IMR-90 (cell line): ENCODE measurements around the gene TTF2. TPM values are rescaled to one million over a fixed set of nuclear protein-coding genes. Genes with fewer than 3 reads are reported as not detected.
A peak's percentile ranks its signal among the peaks of the same experiment; 100 is the strongest.

Source experiments
- ATAC-seq: fragments of 200-7000 bp; cut with Tn5 transposase; 2 replicates; pipeline ENCODE4 v1.9.1; 2020; ENCODE audit warnings: low read depth, mild to moderate bottlenecking, moderate library complexity
- BruUV-seq: library from RNA; stranded (reverse); fragments of 400-500 nt; replicated peaks from 2 replicates; lab custom pipeline; 2021; lab: Mats Ljungman, UMichigan
- CTCF ChIA-PET: fragments of 300-600 bp; formaldehyde crosslinking; extraction: SDS; loops from one replicate; lab custom pipeline; 2021; ENCODE audit warnings: antibody characterized with exemption; lab: Yijun Ruan, JAX
- POLR2A ChIA-PET: fragments of 300-600 bp; sonication (Branson Sonifier 250); formaldehyde crosslinking; loops from one replicate; lab custom pipeline; 2022; ENCODE audit warnings: antibody characterized with exemption; ENCODE audit not compliant: unreplicated experiment; lab: Charles Lee
- DNase-seq: peaks from one replicate; pipeline ENCODE4 v3.0.0; 2013
- H2AFZ ChIP-seq: replicated peaks from 2 replicates; pipeline ENCODE3; 2013; ENCODE audit warnings: low read length, mild to moderate bottlenecking; ENCODE audit not compliant: poor library complexity
- H2AK5ac ChIP-seq: 2 replicates; pipeline ENCODE4 v1.6.1; 2013; ENCODE audit warnings: low read depth, low read length, inconsistent platforms
- H2AK9ac ChIP-seq: replicated peaks from 2 replicates; pipeline ENCODE3; 2013; ENCODE audit warnings: mild to moderate bottlenecking, low read depth, low read length, moderate library complexity; ENCODE audit not compliant: poor library complexity
- H2BK120ac ChIP-seq: 2 replicates; pipeline ENCODE4 v1.6.1; 2013; ENCODE audit warnings: low read depth, low read length, inconsistent platforms
- H2BK15ac ChIP-seq: 3 replicates; pipeline ENCODE4 v1.6.1; 2013; ENCODE audit warnings: low read depth, low read length, inconsistent platforms
- H2BK20ac ChIP-seq: 2 replicates; pipeline ENCODE4 v1.6.1; 2013; ENCODE audit warnings: low read depth, mild to moderate bottlenecking, inconsistent platforms, low read length, moderate library complexity
- H2BK5ac ChIP-seq: 2 replicates; pipeline ENCODE4 v1.6.1; 2013; ENCODE audit warnings: mild to moderate bottlenecking, low read depth, low read length, inconsistent platforms; ENCODE audit not compliant: poor library complexity, severe bottlenecking
- H3K14ac ChIP-seq: replicated peaks from 2 replicates; pipeline ENCODE4 v1.6.1; 2013; ENCODE audit warnings: low read depth, low read length, inconsistent platforms
- H3K18ac ChIP-seq: 2 replicates; pipeline ENCODE4 v1.6.1; 2013; ENCODE audit warnings: low read depth, low read length, control low read depth
- H3K23ac ChIP-seq: 2 replicates; pipeline ENCODE4 v1.6.1; 2013; ENCODE audit warnings: low read depth, low read length, inconsistent platforms
- H3K27ac ChIP-seq: 2 replicates; pipeline ENCODE4 v1.5.1; 2013; ENCODE audit warnings: mild to moderate bottlenecking, control low read depth, low read length; ENCODE audit not compliant: insufficient read depth
- H3K27me3 ChIP-seq: 2 replicates; pipeline ENCODE4 v1.6.1; 2013; ENCODE audit warnings: low read length; ENCODE audit not compliant: control insufficient read depth, insufficient read depth
- H3K36me3 ChIP-seq: 2 replicates; pipeline ENCODE4 v1.6.1; 2013; ENCODE audit warnings: low read length, mixed read lengths; ENCODE audit not compliant: control insufficient read depth, insufficient read depth
- H3K4ac ChIP-seq: 2 replicates; pipeline ENCODE4 v1.6.1; 2013; ENCODE audit warnings: low read depth, low read length, inconsistent platforms
- H3K4me1 ChIP-seq: 2 replicates; pipeline ENCODE4 v1.6.1; 2013; ENCODE audit warnings: low read length, mixed read lengths; ENCODE audit not compliant: control insufficient read depth, insufficient read depth
- H3K4me2 ChIP-seq: 2 replicates; pipeline ENCODE4 v1.6.1; 2013; ENCODE audit warnings: low read depth, mild to moderate bottlenecking, control low read depth, low read length, moderate library complexity
- H3K4me3 ChIP-seq: 2 replicates; pipeline ENCODE4 v1.5.1; 2013; ENCODE audit warnings: low read depth, mild to moderate bottlenecking, control low read depth, low read length, moderate library complexity; ENCODE audit not compliant: insufficient read depth
- H3K56ac ChIP-seq: 2 replicates; pipeline ENCODE4 v1.6.1; 2013; ENCODE audit warnings: low read length, inconsistent platforms; ENCODE audit not compliant: insufficient read depth; ENCODE audit errors: extremely low read depth
- H3K79me1 ChIP-seq, 2 experiments: 2 replicates each; pipeline ENCODE4 v1.6.1; 2013; ENCODE audit warnings: low read length in 2 of 2, inconsistent platforms in 1 of 2, low read depth in 1 of 2
- H3K9ac ChIP-seq: 2 replicates; pipeline ENCODE4 v1.6.1; 2013; ENCODE audit warnings: low read depth, low read length, control low read depth
- H3K9me1 ChIP-seq: 2 replicates; pipeline ENCODE4 v1.6.1; 2013; ENCODE audit warnings: low read length, inconsistent platforms; ENCODE audit not compliant: insufficient read depth
- H3K9me3 ChIP-seq: 2 replicates; pipeline ENCODE4 v1.6.1; 2013; ENCODE audit warnings: low read length; ENCODE audit not compliant: control insufficient read depth, insufficient read depth
- H4K20me1 ChIP-seq: 2 replicates; pipeline ENCODE4 v1.6.1; 2013; ENCODE audit warnings: low read length, inconsistent platforms; ENCODE audit not compliant: insufficient read depth
- H4K5ac ChIP-seq: 2 replicates; pipeline ENCODE4 v1.6.1; 2013; ENCODE audit warnings: mild to moderate bottlenecking, low read depth, low read length, control low read depth
- H4K8ac ChIP-seq, 2 experiments: 2 replicates each; pipeline ENCODE4 v1.6.1; 2013; ENCODE audit warnings: low read depth in 2 of 2, low read length in 2 of 2, control low read depth in 1 of 2, inconsistent platforms in 1 of 2
- H4K91ac ChIP-seq: 2 replicates; pipeline ENCODE4 v1.6.1; 2013; ENCODE audit warnings: low read depth, low read length, inconsistent platforms; ENCODE audit not compliant: insufficient read depth
- BHLHE40 ChIP-seq: fragments of 150-350 bp; IDR thresholded peaks from 2 replicates; pipeline ENCODE4 v1.6.1; 2016; ENCODE audit warnings: mild to moderate bottlenecking, low read depth, low read length
- CEBPB ChIP-seq: IDR thresholded peaks from 2 replicates; pipeline ENCODE4 v1.6.1; 2012; ENCODE audit warnings: low read depth, low read length, improper control_type of control experiment
- CHD1 ChIP-seq: IDR thresholded peaks from 2 replicates; pipeline ENCODE4 v1.6.1; 2012; ENCODE audit warnings: low read depth, low read length, improper control_type of control experiment
- ELK1 ChIP-seq: fragments of 150-350 bp; IDR thresholded peaks from 2 replicates; pipeline ENCODE4 v1.6.1; 2016; ENCODE audit warnings: low read depth, mild to moderate bottlenecking, low read length, moderate library complexity, borderline replicate concordance
- FOS ChIP-seq: fragments of 150-350 bp; IDR thresholded peaks from 2 replicates; pipeline ENCODE4 v1.6.1; 2016; ENCODE audit warnings: low read depth, low read length
- MAFK ChIP-seq: IDR thresholded peaks from 2 replicates; pipeline ENCODE4 v1.6.1; 2012; ENCODE audit warnings: low read depth, low read length, improper control_type of control experiment
- MAZ ChIP-seq: IDR thresholded peaks from 2 replicates; pipeline ENCODE4 v1.6.1; 2012; ENCODE audit warnings: low read depth, mild to moderate bottlenecking, low read length, improper control_type of control experiment, moderate library complexity, borderline replicate concordance
- MXI1 ChIP-seq: IDR thresholded peaks from 2 replicates; pipeline ENCODE4 v1.6.1; 2012; ENCODE audit warnings: low read depth, mild to moderate bottlenecking, low read length, moderate library complexity, borderline replicate concordance
- NFE2L2 ChIP-seq: fragments of 150-350 bp; IDR thresholded peaks from 2 replicates; pipeline ENCODE4 v1.6.1; 2016; ENCODE audit warnings: low read depth, mild to moderate bottlenecking, low read length
- POLR2A ChIP-seq: IDR thresholded peaks from 2 replicates; pipeline ENCODE4 v1.6.1; 2012; ENCODE audit warnings: mild to moderate bottlenecking, low read depth, low read length
- RAD21 ChIP-seq: IDR thresholded peaks from 2 replicates; pipeline ENCODE4 v1.6.1; 2012; ENCODE audit warnings: low read length, improper control_type of control experiment
- RCOR1 ChIP-seq: IDR thresholded peaks from 2 replicates; pipeline ENCODE4 v1.6.1; 2012; ENCODE audit warnings: mild to moderate bottlenecking, low read length, improper control_type of control experiment; ENCODE audit not compliant: insufficient replicate concordance
- RFX5 ChIP-seq: IDR thresholded peaks from 2 replicates; pipeline ENCODE4 v1.8.0; 2012; ENCODE audit warnings: low read depth, mild to moderate bottlenecking, low read length, moderate library complexity
- SMC3 ChIP-seq: fragments of 150-350 bp; IDR thresholded peaks from 2 replicates; pipeline ENCODE4 v1.6.1; 2016; ENCODE audit warnings: low read depth, mild to moderate bottlenecking, antibody characterized with exemption, low read length, moderate library complexity
- WGBS, 2 experiments: methylation state at CpG; one replicate each; pipeline versions ENCODE4 v1.1.5 to v1.1.7; 2013; ENCODE audit warnings: missing lambda C conversion rate in 2 of 2; ENCODE audit not compliant: insufficient read length in 1 of 2; ENCODE audit errors: extremely low coverage in 2 of 2; 5-methylcytosine and 5-hydroxymethylcytosine counted together
- dilution Hi-C: fragments of 300-500 bp; cut with HindIII; formaldehyde crosslinking; loops from one replicate; pipeline ENCODE4 v1.14.3; 2018; ENCODE audit warnings: low sequenced_read_pairs; ENCODE audit not compliant: unreplicated experiment
- in situ Hi-C: fragments of 300-500 bp; cut with MboI; formaldehyde crosslinking; loops from 3 replicates; pipeline ENCODE4 v1.14.3; 2019; ENCODE audit warnings: low sequenced_read_pairs, inconsistent platforms, mixed read lengths
- intact Hi-C: fragments of 100-400 bp; cut with micrococcal nuclease; formaldehyde crosslinking; loops from 2 replicates; pipeline ENCODE4 v1.10.0; 2022
- polyA plus RNA-seq, 3 experiments: library from polyadenylated mRNA; depleted of rRNA; stranded (reverse); fragments of >200 nt; gene quantifications; 2 replicates each; pipeline ENCODE4 v1.2.3, GENCODE V29; 2012; ENCODE audit warnings: low replicate concordance in 1 of 3
- total RNA-seq: library from RNA; depleted of rRNA; stranded (reverse); fragments of >200 nt; gene quantifications from 2 replicates; pipeline ENCODE4 v1.2.3, GENCODE V29; 2012
- TF ChIP-seq, protein P1 (sequence below): conservative IDR thresholded peaks from 2 replicates; pipeline ENCODE4 v1.5.1; 2012; ENCODE audit warnings: mild to moderate bottlenecking, low read depth, low read length, improper control_type of control experiment
- TF ChIP-seq, protein P2 (sequence below): fragments of 150-350 bp; IDR thresholded peaks from 2 replicates; pipeline ENCODE4 v1.6.1; 2017; ENCODE audit warnings: mild to moderate bottlenecking, antibody characterized with exemption, low read length, low read depth

TTF2 gene
- total and polyA plus RNA-seq, 2 of the 4 experiments (the other 2 are of a cell fraction) = 11.5 to 14.7 TPM

- in situ Hi-C loops (no loop called here), intact Hi-C loops (loop anchor here (10.0 kb wide), 1 partner anchor 219 kb away; the partner anchor contains the start of gene MAN1A2), dilution Hi-C loops (no loop called here)
- no peak overlapping the region for H2BK120ac ChIP-seq
- no peak overlapping the region for H3K56ac ChIP-seq
- H3K27me3 ChIP-seq = no peaks in the 10 kb centered on the region
- H3K4ac ChIP-seq = no peak overlapping the region; the same call in 1 of the 2 replicates
- H2AFZ ChIP-seq = no peak overlapping the region
- no TSS peak for BruUV-seq
- H2AK5ac ChIP-seq = no peak overlapping the region
- no peaks in the 10 kb centered on the region; the same call in 1 of the 2 replicates for H4K20me1 ChIP-seq
- CTCF ChIA-PET = no interaction called here
- H4K5ac ChIP-seq = no peak overlapping the region
- no peak overlapping the region for H3K4me3 ChIP-seq
- no peak overlapping the region for H3K27ac ChIP-seq
- 0 out of 2 replicates have a peak overlapping the region, but pooled peaks have one; percentile 8 for H3K14ac ChIP-seq
- no peaks in the 10 kb centered on the region for H3K9me3 ChIP-seq
- no peak overlapping the region for H2BK5ac ChIP-seq
- WGBS, 2 experiments = no CpG with 5 or more reads among the region's 2 CpGs
- H2BK20ac ChIP-seq = peak overlapping the region; percentile 98; the same call in 1 of the 2 replicates
- no peak overlapping the region for H3K4me2 ChIP-seq
- no peak overlapping the region for H3K23ac ChIP-seq
- H3K79me1 ChIP-seq = no peaks in the 10 kb centered on the region
- no peak overlapping the region; the same call in 1 of the 2 replicates for H3K18ac ChIP-seq
- no peak overlapping the region; the same call in 1 of the 2 replicates for H4K91ac ChIP-seq
- no peak overlapping the region for H2AK9ac ChIP-seq
- no peak for DNase-seq
- no peak for ATAC-seq
- TF ChIP-seq MAFK (no peak), RCOR1 (no peak), RFX5 (no peak), SMC3 (no peak), CHD1 (no peak), FOS (no peak), POLR2A (no peak), MAZ (no peak), CEBPB (no peak), MXI1 (no peak), RAD21 (no peak), ELK1 (no peak), BHLHE40 (no peak), NFE2L2 (no peak)
- TF ChIP-seq, protein P1, sequence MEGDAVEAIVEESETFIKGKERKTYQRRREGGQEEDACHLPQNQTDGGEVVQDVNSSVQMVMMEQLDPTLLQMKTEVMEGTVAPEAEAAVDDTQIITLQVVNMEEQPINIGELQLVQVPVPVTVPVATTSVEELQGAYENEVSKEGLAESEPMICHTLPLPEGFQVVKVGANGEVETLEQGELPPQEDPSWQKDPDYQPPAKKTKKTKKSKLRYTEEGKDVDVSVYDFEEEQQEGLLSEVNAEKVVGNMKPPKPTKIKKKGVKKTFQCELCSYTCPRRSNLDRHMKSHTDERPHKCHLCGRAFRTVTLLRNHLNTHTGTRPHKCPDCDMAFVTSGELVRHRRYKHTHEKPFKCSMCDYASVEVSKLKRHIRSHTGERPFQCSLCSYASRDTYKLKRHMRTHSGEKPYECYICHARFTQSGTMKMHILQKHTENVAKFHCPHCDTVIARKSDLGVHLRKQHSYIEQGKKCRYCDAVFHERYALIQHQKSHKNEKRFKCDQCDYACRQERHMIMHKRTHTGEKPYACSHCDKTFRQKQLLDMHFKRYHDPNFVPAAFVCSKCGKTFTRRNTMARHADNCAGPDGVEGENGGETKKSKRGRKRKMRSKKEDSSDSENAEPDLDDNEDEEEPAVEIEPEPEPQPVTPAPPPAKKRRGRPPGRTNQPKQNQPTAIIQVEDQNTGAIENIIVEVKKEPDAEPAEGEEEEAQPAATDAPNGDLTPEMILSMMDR = no peak
- TF ChIP-seq, protein P2, sequence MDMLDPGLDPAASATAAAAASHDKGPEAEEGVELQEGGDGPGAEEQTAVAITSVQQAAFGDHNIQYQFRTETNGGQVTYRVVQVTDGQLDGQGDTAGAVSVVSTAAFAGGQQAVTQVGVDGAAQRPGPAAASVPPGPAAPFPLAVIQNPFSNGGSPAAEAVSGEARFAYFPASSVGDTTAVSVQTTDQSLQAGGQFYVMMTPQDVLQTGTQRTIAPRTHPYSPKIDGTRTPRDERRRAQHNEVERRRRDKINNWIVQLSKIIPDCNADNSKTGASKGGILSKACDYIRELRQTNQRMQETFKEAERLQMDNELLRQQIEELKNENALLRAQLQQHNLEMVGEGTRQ = no peak
- H3K36me3 ChIP-seq = no peaks in the 10 kb centered on the region
- peak overlapping the region in 1 of 2 experiments; percentile 33; a peak in 1 of 4 replicates for H4K8ac ChIP-seq
- H3K9ac ChIP-seq = no peak overlapping the region
- POLR2A ChIA-PET = no interaction called here
- H2BK15ac ChIP-seq = peak overlapping the region; percentile 48; the same call in 1 of the 3 replicates
- peaks cover 16% of the 10 kb centered on the region for H3K4me1 ChIP-seq
- H3K9me1 ChIP-seq = peaks cover 13% of the 10 kb centered on the region
Measured at GRCh38 chr1:117146072-117146471, 85.9 kb downstream of the TTF2 start.
